ENCODE measurements around the gene TMEM222. TPM values are rescaled to one million over a fixed set of nuclear protein-coding genes. Genes with fewer than 3 reads are reported as not detected.

TMEM222 gene
- total and polyA plus RNA-seq, 10 of the 15 experiments (the other 5 are each of a cell fraction or from before 2014, with no cell fraction given): 3.8 to 43.5 (median 35.4) TPM

DNA sequence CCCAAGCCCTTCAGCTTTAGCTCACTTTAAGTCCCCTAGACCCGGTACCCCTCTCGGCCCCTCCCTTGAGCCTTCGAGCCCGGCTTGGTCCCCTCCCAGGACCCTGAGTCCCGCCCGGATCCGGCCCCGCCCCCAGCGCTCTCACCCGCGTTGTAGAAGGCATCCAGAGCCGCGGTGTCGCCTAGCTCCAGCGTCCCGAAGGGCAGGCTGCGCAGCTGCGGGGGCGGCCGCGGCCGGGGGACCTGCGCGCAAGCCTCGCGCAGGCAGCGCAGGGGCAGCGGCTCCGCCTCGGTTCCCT is 44.1 kb downstream of the TMEM222 start:
- H3K79me2 ChIP-seq (ENCODE audit: control insufficient read depth, insufficient read depth, low read length): no peaks in the 10 kb centered on the region
- peak overlapping the region; percentile 39 for H2AFZ ChIP-seq (ENCODE audit: control insufficient read depth, low read depth, low read length)
- H3K27me3 ChIP-seq (replicated peaks in 1 of 2; ENCODE audit: control insufficient read depth in 2 of 2, insufficient read depth in 2 of 2, low read length in 1 of 2): no peaks in the 10 kb centered on the region
- H3K4me3 ChIP-seq: peak overlapping the region; percentile 76
- H3K9me3 ChIP-seq (replicated peaks; ENCODE audit: control insufficient read depth, insufficient read depth, low read length): no peaks in the 10 kb centered on the region
- ATAC-seq (peak; percentile 72), DNase-seq (ENCODE audit: low read depth, low spot score) (no peak), FAIRE-seq (no peak)
- H3K4me1 ChIP-seq (ENCODE audit: control insufficient read depth, insufficient read depth, low read length): peaks cover 15% of the 10 kb centered on the region
- WGBS (ENCODE audit: insufficient coverage, insufficient replicate concordance, low lambda C conversion rate, missing lambda C conversion rate): 0% methylated on average over 20 of the region's 30 CpGs
- intact Hi-C loops (cut with micrococcal nuclease; ENCODE audit: unreplicated experiment) (loop anchor here (5.0 kb wide), 1 partner anchor 44 kb away; the partner anchor contains the start of gene TMEM222), in situ Hi-C loops (cut with MboI) (no loop called here)
- no peak overlapping the region for H3K27ac ChIP-seq (ENCODE audit: control insufficient read depth, insufficient read depth)
- BruUV-seq (replicated peaks): no TSS peak
- H4K20me1 ChIP-seq (ENCODE audit: control insufficient read depth, insufficient read depth): no peaks in the 10 kb centered on the region; the same call in 1 of the 2 replicates
- no peak overlapping the region for H3K9ac ChIP-seq (ENCODE audit: control insufficient read depth, insufficient read depth, low read length)
- ChIA-PET SMC1A (ENCODE audit: uncharacterized antibody, unreplicated experiment) (interaction anchor here (1.0 to 3.3 kb wide), 7 partner anchors 9 to 233 kb away, joined by 3 to 27 read pairs (median 3); partner anchors contain the start of gene GPR3), CTCF (interaction anchor here (0.9 to 4.7 kb wide), 20 partner anchors 10 to 240 kb away, joined by 3 to 40 read pairs (median 5); partner anchors contain the start of genes AHDC1, GPR3 and SYTL1), RAD21 (ENCODE audit: unreplicated experiment) (interaction anchor here (0.6 to 2.1 kb wide), 15 partner anchors 9 to 642 kb away, joined by 3 to 16 read pairs (median 4); partner anchors contain the start of genes AHDC1 and CD164L2), POLR2A (interaction anchor here (0.5 to 1.5 kb wide), 10 partner anchors 22 to 1059 kb away, joined by 3 to 8 read pairs (median 4); partner anchors contain the start of genes IFI6 and SYTL1)
- H3K4me2 ChIP-seq (ENCODE audit: control insufficient read depth, insufficient read depth): peak overlapping the region; percentile 88
- H3K36me3 ChIP-seq (ENCODE audit: control insufficient read depth in 2 of 2, insufficient read depth in 2 of 2, low read length in 1 of 2): no peaks in the 10 kb centered on the region
- TF ChIP-seq GATAD2B (conservative IDR thresholded peaks at IDR 0.05; ENCODE audit: low read depth) (0 out of 2 replicates have a peak, but pooled peaks have one; percentile 69), SREBF1 (IDR thresholded peaks at IDR 0.05; ENCODE audit: low read length) (no peak), SIN3A (IDR thresholded peaks at IDR 0.05; ENCODE audit: low read depth, low read length) (no peak), NFXL1 (IDR thresholded peaks at IDR 0.05; ENCODE audit: borderline replicate concordance) (no peak), SMAD5 (IDR thresholded peaks at IDR 0.05; ENCODE audit: low read depth) (no peak), SMAD1 (IDR thresholded peaks at IDR 0.05; ENCODE audit: low read depth, partially characterized antibody) (no peak), SUZ12 (IDR thresholded peaks at IDR 0.05; ENCODE audit: unreplicated experiment) (no peak), NR2F1 (conservative IDR thresholded peaks at IDR 0.05) (no peak; the same call in 1 of the 2 replicates), SMARCA5 (IDR thresholded peaks at IDR 0.05) (no peak), NBN (IDR thresholded peaks at IDR 0.05) (0 out of 2 replicates have a peak, but pooled peaks have one; percentile 2), EGR1 (IDR thresholded peaks at IDR 0.05; ENCODE audit: borderline replicate concordance in 1 of 2, low read depth in 2 of 2, low read length in 2 of 2) (peak in 1 of 2 experiments; percentile 91; a peak in 2 of 3 replicates), KAT2A (conservative IDR thresholded peaks at IDR 0.05; ENCODE audit: control insufficient read depth, low read depth, low read length) (no peak), ATF7 (IDR thresholded peaks at IDR 0.05; ENCODE audit: low read depth) (no peak), RFX5 (IDR thresholded peaks at IDR 0.05; ENCODE audit: low read depth, low read length) (no peak), FOXM1 (IDR thresholded peaks at IDR 0.05; ENCODE audit: low read depth, low read length) (no peak), NR2C1 (IDR thresholded peaks at IDR 0.05) (no peak), YBX1 (IDR thresholded peaks at IDR 0.05) (no peak), SUPT20H (IDR thresholded peaks at IDR 0.05; ENCODE audit: borderline replicate concordance, control insufficient read depth, low read depth, low read length) (no peak), SPI1 (IDR thresholded peaks at IDR 0.05; ENCODE audit: borderline replicate concordance, insufficient read depth, low read depth, low read length) (no peak), EED (IDR thresholded peaks at IDR 0.05; ENCODE audit: low read depth) (no peak), NRF1 (conservative IDR thresholded peaks at IDR 0.05; ENCODE audit: low read depth, low read length) (peak; percentile 24; the same call in 1 of the 2 replicates)
- TF ChIP-seq, protein P1, sequence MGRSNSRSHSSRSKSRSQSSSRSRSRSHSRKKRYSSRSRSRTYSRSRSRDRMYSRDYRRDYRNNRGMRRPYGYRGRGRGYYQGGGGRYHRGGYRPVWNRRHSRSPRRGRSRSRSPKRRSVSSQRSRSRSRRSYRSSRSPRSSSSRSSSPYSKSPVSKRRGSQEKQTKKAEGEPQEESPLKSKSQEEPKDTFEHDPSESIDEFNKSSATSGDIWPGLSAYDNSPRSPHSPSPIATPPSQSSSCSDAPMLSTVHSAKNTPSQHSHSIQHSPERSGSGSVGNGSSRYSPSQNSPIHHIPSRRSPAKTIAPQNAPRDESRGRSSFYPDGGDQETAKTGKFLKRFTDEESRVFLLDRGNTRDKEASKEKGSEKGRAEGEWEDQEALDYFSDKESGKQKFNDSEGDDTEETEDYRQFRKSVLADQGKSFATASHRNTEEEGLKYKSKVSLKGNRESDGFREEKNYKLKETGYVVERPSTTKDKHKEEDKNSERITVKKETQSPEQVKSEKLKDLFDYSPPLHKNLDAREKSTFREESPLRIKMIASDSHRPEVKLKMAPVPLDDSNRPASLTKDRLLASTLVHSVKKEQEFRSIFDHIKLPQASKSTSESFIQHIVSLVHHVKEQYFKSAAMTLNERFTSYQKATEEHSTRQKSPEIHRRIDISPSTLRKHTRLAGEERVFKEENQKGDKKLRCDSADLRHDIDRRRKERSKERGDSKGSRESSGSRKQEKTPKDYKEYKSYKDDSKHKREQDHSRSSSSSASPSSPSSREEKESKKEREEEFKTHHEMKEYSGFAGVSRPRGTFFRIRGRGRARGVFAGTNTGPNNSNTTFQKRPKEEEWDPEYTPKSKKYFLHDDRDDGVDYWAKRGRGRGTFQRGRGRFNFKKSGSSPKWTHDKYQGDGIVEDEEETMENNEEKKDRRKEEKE (IDR thresholded peaks at IDR 0.05): no peak
- TF ChIP-seq, protein P2, sequence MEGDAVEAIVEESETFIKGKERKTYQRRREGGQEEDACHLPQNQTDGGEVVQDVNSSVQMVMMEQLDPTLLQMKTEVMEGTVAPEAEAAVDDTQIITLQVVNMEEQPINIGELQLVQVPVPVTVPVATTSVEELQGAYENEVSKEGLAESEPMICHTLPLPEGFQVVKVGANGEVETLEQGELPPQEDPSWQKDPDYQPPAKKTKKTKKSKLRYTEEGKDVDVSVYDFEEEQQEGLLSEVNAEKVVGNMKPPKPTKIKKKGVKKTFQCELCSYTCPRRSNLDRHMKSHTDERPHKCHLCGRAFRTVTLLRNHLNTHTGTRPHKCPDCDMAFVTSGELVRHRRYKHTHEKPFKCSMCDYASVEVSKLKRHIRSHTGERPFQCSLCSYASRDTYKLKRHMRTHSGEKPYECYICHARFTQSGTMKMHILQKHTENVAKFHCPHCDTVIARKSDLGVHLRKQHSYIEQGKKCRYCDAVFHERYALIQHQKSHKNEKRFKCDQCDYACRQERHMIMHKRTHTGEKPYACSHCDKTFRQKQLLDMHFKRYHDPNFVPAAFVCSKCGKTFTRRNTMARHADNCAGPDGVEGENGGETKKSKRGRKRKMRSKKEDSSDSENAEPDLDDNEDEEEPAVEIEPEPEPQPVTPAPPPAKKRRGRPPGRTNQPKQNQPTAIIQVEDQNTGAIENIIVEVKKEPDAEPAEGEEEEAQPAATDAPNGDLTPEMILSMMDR (IDR thresholded peaks at IDR 0.05 in 2 of 3, conservative IDR thresholded peaks at IDR 0.05 in 1 of 3; ENCODE audit: control insufficient read depth in 2 of 3, extremely low read depth in 1 of 3, insufficient read depth in 1 of 3, low read depth in 3 of 3, low read length in 3 of 3): no peak

All from GM12878 (cell line).